GM06990 (cell line): Measurements from ENCODE around the gene DCAF5.

Experiments
- DNase-seq: peaks from one replicate; pipeline ENCODE4 v3.0.0-alpha.2; 2011; ENCODE audit not compliant: insufficient read length; ENCODE audit errors: extremely low read depth
- H3K27me3 ChIP-seq: replicated peaks from 2 replicates; pipeline ENCODE4 v1.6.0; 2011; ENCODE audit warnings: low read length; ENCODE audit not compliant: control insufficient read depth, insufficient read depth
- H3K36me3 ChIP-seq: 2 replicates; pipeline ENCODE4 v1.5.1; 2011; ENCODE audit warnings: low read length; ENCODE audit not compliant: control insufficient read depth, insufficient read depth
- H3K4me3 ChIP-seq: replicated peaks from 2 replicates; pipeline ENCODE4 v1.5.1; 2011; ENCODE audit warnings: low read depth, mild to moderate bottlenecking, control low read depth, low read length
- CTCF ChIP-seq: IDR thresholded peaks from 2 replicates; pipeline ENCODE4 v1.5.1; 2011; ENCODE audit warnings: low read length, control low read depth, mild to moderate bottlenecking, inconsistent platforms; ENCODE audit not compliant: insufficient read depth, poor library complexity, severe bottlenecking

DCAF5 gene

GRCh38 chr14:69115407-69116185 is 37.3 kb downstream of the DCAF5 start:
- Histone ChIP-seq H3K36me3 (peaks cover 5% of the 10 kb centered on the region), H3K4me3 (no peak overlapping the region), H3K27me3 (no peaks in the 10 kb centered on the region)
- TF ChIP-seq CTCF: no peak
- DNase-seq: no peak

GRCh38 chr14:69114763-69115162 is 38.2 kb downstream of the DCAF5 start:
- H3K27me3 ChIP-seq: no peaks in the 10 kb centered on the region
- H3K4me3 ChIP-seq: no peak overlapping the region
- no peak for TF ChIP-seq CTCF
- no peak for DNase-seq
- peaks cover 5% of the 10 kb centered on the region for H3K36me3 ChIP-seq

GRCh38 chr14:69108358-69108757 is 44.6 kb downstream of the DCAF5 start:
- DNase-seq: no peak
- H3K4me3 ChIP-seq: no peak overlapping the region
- peaks cover 4% of the 10 kb centered on the region for H3K36me3 ChIP-seq
- TF ChIP-seq CTCF: no peak
- no peaks in the 10 kb centered on the region for H3K27me3 ChIP-seq

GRCh38 chr14:69107407-69108003 is 45.4 kb downstream of the DCAF5 start:
- no peak overlapping the region for H3K4me3 ChIP-seq
- peaks cover 4% of the 10 kb centered on the region for H3K36me3 ChIP-seq
- H3K27me3 ChIP-seq: no peaks in the 10 kb centered on the region
- peak; percentile 64 for TF ChIP-seq CTCF
- DNase-seq: no peak

- TF ChIP-seq CTCF: no peak
- no peak for DNase-seq
- Histone ChIP-seq H3K27me3 (no peaks in the 10 kb centered on the region), H3K4me3 (no peak overlapping the region), H3K36me3 (peaks cover 4% of the 10 kb centered on the region)
These were observed 46.5 kb downstream of the DCAF5 start for GRCh38 chr14:69106451-69106850.
